K562 (cell line): ENCODE measurements around the gene FFAR4.

Experiments used
- CTCF ChIP-seq, 3 experiments: IDR thresholded peaks in 2 of 3; conservative IDR thresholded peaks in 1 of 3; 2 replicates each; pipeline ENCODE4 v1.5.1; 2011 to 2012; ENCODE audit warnings: low read length in 3 of 3, mild to moderate bottlenecking in 3 of 3, control low read depth in 2 of 3, improper control_type of control experiment in 1 of 3, inconsistent platforms in 1 of 3, low read depth in 1 of 3, mixed read lengths in 1 of 3, moderate library complexity in 1 of 3; ENCODE audit not compliant: insufficient read depth in 2 of 3
- ZBTB7A ChIP-seq: IDR thresholded peaks from 2 replicates; pipeline ENCODE4 v1.6.1; 2011; ENCODE audit warnings: low read depth, mild to moderate bottlenecking, low read length, moderate library complexity, borderline replicate concordance; ENCODE audit not compliant: control insufficient read depth

GRCh38 chr10:93573924-93574323 lies 7.5 kb downstream of the FFAR4 start:
- TF ChIP-seq CTCF (IDR thresholded peaks at IDR 0.05 in 2 of 3, conservative IDR thresholded peaks at IDR 0.05 in 1 of 3; ENCODE audit: insufficient read depth in 2 of 3, low read depth in 1 of 3, low read length in 3 of 3) (no peak), ZBTB7A (no peak)
